ENCODE measurements around the gene ULK4.

DNA sequence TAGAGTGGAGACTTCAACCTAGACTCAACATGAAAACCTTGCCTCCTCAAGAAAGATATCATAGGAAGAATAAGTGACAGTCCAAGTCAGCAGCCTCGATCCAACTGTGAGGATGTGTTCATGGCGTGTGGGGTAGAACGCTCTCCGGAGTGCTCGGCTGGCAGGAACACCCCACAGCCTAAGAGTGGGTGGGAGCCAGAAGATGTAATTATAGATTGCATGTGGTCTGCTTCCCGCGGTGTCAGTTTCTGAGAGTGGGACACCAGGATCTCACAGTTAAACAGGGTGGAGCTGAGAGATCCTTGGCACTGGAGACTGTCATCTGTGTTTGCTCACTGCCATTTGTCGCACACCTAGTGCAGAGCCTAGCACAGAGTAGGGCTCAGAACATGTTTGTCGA lies 604.6 kb downstream of the ULK4 start:
- TF ChIP-seq CTCF (IDR thresholded peaks at IDR 0.05) = no peak
- TF ChIP-seq POLR2AphosphoS5 (IDR thresholded peaks at IDR 0.05) = no peak
- no peak for TF ChIP-seq POLR2A (IDR thresholded peaks at IDR 0.05)
- TF ChIP-seq EP300 (IDR thresholded peaks at IDR 0.05) = no peak
